ENCODE data around the gene DCLK3.

DNA sequence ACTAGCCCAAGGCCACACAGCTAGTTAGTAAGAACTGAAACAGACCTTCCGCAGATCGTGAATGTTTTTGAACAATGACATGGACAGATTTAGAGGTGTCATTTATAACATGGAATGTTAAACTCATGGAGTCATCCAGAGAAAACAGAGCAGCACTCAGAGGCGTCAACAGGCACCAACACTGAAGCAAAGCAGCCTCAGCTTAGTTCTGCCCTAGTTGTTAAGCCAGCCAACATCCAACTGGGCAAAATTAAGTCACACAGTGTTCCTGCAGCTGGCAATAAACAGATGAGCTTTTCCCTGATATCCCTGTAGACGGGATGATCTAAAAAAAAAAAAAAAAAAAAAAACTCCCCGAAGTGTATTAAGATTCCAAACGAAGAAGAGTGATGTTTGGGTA is 13.6 kb downstream of the DCLK3 start:
- TF ChIP-seq, protein P1, sequence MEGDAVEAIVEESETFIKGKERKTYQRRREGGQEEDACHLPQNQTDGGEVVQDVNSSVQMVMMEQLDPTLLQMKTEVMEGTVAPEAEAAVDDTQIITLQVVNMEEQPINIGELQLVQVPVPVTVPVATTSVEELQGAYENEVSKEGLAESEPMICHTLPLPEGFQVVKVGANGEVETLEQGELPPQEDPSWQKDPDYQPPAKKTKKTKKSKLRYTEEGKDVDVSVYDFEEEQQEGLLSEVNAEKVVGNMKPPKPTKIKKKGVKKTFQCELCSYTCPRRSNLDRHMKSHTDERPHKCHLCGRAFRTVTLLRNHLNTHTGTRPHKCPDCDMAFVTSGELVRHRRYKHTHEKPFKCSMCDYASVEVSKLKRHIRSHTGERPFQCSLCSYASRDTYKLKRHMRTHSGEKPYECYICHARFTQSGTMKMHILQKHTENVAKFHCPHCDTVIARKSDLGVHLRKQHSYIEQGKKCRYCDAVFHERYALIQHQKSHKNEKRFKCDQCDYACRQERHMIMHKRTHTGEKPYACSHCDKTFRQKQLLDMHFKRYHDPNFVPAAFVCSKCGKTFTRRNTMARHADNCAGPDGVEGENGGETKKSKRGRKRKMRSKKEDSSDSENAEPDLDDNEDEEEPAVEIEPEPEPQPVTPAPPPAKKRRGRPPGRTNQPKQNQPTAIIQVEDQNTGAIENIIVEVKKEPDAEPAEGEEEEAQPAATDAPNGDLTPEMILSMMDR (IDR thresholded peaks at IDR 0.05; ENCODE audit: insufficient read depth, low read depth, low read length): no peak
- TF ChIP-seq EZH2 (IDR thresholded peaks at IDR 0.05; ENCODE audit: insufficient read depth, low read length): no peak
